ENCODE results near the gene RNH1.

GRCh38 chr11:471468-472145, 35.4 kb downstream of the RNH1 start:
- TF ChIP-seq CTCF (IDR thresholded peaks at IDR 0.05; ENCODE audit: poor library complexity, severe bottlenecking) (no peak), SMC3 (conservative IDR thresholded peaks at IDR 0.05; ENCODE audit: poor library complexity) (no peak), REST (IDR thresholded peaks at IDR 0.05; ENCODE audit: borderline replicate concordance) (no peak), MXI1 (conservative IDR thresholded peaks at IDR 0.05; ENCODE audit: poor library complexity, severe bottlenecking) (no peak), POLR2AphosphoS5 (IDR thresholded peaks at IDR 0.05) (no peak)

Data from neural cell (in vitro differentiated cells).